Activated CD8-positive, alpha-beta memory T cell treated with anti-CD3 and anti-CD28 coated beads for 24 hours (primary cell): ENCODE measurements around the gene ULK1.
"Not testable (repeated sequence)": the region's sequence is repeated elsewhere in the genome, so short reads cannot be mapped to it uniquely, and the experiment has no call there.

Source experiments
- DNase-seq: peaks from one replicate; pipeline ENCODE4 v3.0.0-alpha.2; 2020

Gene ULK1

GRCh38 chr12:131862600-131862993, 31.8 kb upstream of the ULK1 start:
- no peak for DNase-seq

DNA sequence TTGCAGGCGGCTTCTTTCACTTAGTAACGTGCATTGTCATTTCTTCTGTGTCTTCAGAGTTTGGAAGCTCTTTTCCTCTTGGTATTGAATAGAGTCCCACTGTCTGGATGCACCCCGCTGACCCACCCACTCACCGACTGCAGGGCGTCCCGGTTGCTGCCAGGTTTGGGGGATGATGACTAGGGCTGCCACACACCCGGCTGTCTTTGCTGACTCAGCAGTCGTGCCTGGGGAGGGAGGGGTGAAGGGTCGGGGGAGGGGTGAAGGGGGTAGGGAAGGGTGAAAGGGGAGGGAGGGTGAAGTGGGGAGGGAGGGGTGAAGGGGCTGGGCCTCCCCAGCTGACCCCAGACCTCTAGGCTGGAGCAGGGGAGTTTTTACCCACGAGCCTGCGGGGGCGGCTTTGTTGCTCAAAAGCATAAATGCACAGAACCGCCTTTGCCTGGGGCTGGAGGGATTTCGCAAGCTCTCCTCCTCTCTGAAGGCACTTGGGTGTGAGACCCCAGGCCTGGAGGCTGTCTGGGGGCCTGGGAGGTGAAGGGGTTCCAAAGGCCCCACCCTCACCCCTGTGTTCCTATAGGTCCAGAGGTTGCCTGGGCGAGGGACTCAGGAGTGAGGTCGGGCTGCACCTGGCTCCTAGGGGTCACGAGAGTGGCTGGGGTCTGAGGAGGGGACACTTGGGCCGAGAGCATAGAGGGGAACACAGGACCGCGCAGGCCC, 31.3 kb upstream of the ULK1 start:
- DNase-seq, result no peak

DNA sequence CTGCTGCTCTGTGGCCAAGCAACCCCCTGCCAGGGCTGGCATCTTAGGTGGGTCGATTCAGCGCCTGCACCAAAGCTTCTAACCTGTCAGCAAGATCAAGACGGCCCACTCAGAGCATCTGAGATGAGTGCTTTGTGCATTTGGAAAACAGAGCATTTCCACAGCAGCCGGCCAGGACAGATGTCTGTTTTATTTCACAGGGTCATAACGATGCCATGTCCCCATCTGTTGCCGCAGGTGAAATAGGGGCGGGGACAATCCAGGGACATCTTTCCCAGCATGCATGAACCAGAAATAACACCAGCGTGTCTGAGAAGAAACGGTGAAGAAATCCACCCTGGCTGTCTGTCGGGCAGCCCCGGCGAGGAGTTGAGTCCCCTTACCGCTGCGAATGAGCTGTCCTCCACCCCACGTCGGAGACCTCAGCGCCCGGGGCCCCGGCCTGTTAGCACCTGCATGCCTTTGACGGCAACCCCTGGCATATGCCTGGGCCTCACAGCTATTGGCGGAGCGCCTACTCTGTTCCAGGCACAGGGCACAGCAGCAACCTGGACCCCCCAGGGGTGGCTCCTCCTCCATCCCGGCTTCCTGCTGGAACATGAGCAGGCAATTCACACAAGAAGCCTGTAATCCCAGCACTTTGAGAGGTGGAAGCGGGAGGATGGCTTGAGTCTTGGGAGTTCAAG, 30.6 kb upstream of the ULK1 start:
- DNase-seq, result no peak

DNA sequence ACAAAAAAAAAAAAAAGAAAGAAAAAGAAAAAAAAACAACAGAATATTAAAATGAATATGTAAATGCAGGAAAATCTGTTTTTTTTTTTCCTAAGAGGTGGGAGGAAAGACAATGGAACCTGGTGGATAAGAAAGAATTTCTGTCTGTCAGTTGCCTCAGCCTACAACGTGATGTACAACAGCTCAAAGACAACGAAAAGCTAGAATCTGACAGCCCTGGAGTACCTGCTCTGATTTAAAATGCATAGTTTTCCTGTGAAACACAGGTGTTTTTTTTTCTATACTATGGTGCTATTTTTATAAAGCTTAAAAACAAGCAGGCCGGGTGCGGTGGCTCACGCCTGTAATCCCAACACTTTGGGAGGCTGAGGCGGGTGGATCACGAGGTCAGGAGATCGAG, 30.0 kb upstream of the ULK1 start:
- DNase-seq, result no peak

DNA sequence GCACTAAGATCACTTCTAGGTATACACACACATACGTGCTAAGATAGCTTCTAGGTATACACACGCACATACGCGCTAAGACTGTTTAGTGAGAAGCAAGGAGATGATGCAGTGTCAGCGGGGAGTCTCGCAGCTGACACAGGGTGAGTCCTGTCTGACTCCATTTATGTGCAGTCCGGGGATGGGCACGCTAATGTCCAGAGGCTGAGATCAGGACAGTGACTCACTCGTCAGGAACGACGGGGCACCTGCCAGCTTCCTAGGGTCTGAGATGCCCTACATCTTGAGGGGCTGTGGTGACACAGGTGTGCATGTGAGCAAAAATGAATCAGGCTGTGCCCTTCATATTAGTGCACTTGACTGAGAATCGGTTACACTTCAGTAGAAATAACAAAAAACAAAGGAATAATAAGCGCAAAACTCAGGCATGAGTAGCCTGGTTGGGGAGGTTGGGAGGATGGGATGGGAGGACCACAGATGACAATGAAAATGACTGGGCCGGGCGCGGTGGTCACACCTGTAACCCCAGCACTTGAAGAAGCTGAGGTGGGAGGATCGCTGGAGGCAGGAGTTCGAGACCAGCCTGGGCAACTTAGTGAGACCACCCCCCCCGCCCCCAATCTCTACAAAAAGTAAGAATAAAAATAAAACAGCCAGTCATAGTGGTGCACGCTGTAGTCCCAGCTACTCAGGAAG, 29.1 kb upstream of the ULK1 start:
- DNase-seq, result no peak

GRCh38 chr12:131867471-131867870, 27.0 kb upstream of the ULK1 start:
- DNase-seq, result no peak

DNA sequence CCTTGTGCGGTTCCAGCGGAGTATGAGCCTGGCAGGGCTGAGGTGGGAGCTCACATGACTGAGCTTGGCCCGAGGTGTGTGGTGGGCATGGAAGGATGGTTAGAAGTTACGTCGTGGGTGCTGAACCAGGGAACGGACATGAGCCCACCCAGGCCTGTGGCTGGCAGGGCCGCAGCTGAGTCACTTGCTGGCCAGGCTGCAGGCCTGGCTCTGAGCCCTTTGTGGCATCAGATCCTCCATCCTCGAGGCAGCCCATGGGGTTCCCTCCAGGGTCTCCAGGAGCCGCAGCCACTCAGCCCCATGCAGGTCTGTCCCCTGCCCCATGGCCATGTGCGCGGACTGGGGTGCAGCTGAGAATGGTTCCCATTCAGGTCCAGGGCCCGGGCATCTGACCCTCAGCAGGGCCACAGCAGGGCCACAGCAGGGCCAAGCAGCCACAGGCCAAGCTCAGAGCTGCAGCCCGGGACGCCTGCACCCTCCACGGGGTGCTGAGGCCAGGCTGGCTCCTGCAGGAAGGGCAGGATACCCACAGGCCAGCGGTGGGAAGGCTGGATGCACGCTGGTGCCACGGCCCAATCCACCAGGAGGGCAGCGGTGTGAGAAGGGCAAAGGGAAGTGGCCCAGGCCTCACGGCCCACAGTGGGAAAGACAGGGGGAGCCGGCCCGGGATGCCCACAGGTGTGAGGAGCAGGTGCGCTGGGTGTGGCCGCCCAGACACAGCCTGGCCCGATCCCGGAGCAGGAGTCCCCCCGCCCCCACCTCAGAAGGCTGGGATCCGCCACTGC, 26.3 kb upstream of the ULK1 start:
- no peak for DNase-seq

- no peak for DNase-seq
Measured at GRCh38 chr12:131869871-131870418, 24.5 kb upstream of the ULK1 start.

GRCh38 chr12:131871677-131872076, 22.7 kb upstream of the ULK1 start:
- no peak for DNase-seq

- DNase-seq, result no peak
Measured at GRCh38 chr12:131872154-131873051, 22.0 kb upstream of the ULK1 start.

DNA sequence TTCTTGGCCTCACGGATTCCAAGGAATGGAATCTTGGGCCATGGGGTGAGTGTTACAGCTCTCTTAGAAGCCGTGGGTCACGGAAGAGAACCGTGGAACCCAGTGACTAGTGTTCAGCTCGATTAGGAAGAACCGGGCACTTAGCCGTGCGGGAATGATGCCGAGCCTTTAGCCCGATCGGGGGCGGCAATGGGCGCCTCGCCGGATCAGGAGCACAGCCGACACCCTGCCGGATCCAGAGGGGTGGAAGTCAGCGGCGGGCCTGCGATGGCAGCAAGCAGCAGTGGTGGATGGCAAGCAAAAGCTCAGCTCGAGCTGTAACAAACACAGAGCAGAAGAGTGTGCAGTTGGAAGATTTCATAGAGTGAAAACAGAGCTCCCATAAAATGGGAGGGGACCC, 21.1 kb upstream of the ULK1 start:
- no peak for DNase-seq

DNA sequence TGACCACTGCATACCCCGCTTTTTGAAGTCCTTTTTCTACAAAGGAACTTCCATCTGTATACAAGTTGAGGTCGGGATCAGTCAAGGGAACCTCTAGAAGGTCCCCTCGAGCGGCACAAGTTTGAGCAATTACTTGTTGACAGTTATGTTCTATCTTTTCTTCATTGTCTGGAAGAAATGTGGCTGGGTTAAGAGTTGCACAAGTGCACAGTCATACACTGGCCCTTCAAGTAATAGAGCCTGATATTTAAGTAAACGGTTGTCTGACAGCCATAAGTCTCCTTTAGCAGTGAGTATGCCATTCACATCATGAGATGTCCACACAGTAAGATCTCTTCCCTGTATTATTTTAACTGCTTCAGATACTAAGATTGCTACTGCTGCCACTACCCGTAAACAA, 19.4 kb upstream of the ULK1 start:
- not testable (repeated sequence) for DNase-seq

DNA sequence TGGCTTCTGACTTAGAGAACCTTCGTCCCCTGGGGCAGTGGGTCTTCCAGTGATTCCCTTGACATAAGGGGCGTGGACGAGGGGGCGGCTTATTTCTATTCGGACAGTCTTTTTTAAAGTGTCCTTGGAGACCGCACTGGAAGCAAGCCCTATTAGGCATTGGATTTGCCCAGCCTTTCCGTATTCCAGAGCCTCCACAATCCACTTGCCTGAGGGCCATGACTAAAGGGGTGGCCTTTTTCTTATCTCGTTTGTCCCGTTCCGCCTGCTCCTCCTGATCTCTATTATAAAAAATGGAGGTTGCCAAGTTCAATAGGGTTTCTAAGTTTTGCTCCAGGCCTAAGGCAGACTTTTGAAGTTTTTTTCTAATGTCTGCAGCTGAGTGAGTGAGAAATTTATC, 17.2 kb upstream of the ULK1 start:
- not testable (repeated sequence) for DNase-seq

- DNase-seq, result not testable (repeated sequence)
Measured at GRCh38 chr12:131878436-131878835, 16.0 kb upstream of the ULK1 start.

DNA sequence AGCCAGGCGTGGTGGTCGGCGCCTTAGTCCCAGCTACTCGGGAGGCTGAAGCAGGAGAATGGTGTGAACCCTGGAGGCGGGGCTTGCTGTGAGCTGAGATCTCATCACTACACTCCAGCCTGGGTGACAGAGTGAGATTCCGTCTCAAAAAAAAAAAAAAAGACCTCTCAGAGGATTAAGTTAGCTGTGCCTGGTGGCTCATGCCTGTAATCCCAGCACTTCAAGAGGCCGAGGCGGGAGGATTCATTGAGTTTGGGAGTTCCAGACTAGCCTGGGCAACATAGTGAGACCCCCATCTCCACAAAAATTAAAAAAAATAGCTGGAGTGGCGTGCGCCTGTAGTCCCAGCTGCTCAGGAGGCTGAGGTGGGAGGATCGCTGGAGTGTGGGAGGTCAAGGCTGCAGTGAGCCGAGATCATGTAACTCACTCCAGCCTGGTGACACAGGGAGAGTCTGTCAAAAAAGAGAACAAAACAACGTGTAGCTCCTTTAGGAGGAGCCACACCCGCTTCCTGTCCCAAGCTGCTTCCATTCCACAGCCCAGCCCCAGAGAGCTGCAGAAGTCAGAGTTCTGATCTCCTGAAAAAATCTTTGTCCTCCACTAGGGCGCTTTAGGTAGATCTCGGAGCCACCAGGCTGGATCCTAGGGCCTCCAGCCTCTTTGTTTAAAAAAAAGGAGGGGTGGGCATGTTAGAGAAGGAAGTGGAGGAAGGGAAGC, 11.5 kb upstream of the ULK1 start:
- DNase-seq, result no peak

DNA sequence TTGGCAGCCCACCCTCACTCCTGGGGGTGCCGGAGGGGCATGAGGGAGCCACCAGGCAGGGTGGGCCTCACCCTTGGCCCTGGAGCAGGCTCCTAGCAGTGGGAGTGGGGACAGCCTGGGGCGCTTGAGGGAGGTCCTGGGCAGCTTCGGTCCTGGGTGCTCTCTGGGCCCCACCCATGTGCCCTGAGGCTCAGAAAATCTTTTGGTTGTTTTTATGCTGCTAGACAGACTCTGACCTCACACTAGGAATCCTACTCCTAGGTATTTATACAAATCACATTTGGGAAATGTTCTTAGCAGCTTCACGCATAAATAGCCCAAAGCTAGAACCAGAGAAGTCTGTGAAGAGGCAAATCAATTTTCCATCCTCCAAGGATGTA, 10.9 kb upstream of the ULK1 start:
- DNase-seq, result no peak

- DNase-seq, result not testable (repeated sequence)
Measured at GRCh38 chr12:131885076-131885475, 9.3 kb upstream of the ULK1 start.

- no peak for DNase-seq
Measured at GRCh38 chr12:131885543-131886057, 8.8 kb upstream of the ULK1 start.

- DNase-seq, result not testable (repeated sequence)
Measured at GRCh38 chr12:131891722-131892121, 2.7 kb upstream of the ULK1 start.

GRCh38 chr12:131892711-131893604, 1.5 kb upstream of the ULK1 start:
- DNase-seq, result no peak
